ENCODE measurements around the gene BRME1. TPM values are rescaled to one million over a fixed set of nuclear protein-coding genes. Genes with fewer than 3 reads are reported as not detected.

BRME1 gene
- total and polyA plus RNA-seq, 2 of the 13 experiments (the other 11 are each of a cell fraction or from before 2014, with no cell fraction given): 0.74 to 1.5 TPM

DNA sequence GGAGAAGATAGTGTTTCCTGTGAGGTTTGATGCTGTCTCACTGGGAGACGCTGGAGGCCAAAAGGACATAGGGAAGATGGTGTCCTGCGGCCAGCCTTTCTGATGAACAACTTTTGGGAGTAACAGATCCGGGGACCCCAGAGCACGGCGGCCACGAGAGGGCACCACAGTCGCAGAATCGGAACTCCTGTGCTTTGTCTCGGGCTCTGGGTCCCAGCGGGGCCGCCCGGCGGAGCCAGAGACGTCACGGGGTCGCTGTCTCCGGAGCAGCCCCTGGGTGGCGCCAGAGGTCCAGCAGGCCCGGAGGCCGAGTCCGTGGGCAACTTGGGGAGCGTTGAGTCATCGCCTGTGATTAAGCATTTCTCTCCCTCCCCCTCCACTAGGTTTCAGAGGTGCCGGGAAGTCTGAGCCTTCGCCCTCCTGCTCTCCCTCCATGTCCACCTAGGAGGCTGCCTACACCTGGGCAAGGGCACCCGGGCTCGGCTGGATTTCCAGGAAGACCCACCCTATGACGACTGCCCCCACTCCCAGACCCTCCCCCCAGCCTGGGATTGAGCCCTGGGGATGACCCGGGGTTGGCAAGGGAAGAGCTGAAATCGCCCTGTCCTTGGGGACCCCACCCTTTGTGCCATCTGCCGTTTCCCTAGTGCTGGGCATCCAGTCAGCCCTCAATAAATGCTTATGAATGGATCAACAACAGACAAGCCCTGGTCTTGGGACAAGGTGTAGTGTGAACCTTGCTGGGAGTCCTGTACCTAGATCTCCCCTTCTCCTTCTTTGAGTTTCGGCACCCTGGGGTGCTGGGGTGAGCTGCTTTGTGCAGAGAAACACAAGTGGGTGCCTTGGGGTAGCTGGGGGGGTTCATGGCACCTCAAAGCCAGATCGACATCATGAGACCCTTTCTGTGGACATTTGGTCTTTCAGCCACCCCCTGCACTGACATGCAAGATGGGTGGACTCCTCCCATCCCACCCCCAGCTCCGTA lies 25.6 kb downstream of the BRME1 start (continued):
- TF ChIP-seq, protein P1, sequence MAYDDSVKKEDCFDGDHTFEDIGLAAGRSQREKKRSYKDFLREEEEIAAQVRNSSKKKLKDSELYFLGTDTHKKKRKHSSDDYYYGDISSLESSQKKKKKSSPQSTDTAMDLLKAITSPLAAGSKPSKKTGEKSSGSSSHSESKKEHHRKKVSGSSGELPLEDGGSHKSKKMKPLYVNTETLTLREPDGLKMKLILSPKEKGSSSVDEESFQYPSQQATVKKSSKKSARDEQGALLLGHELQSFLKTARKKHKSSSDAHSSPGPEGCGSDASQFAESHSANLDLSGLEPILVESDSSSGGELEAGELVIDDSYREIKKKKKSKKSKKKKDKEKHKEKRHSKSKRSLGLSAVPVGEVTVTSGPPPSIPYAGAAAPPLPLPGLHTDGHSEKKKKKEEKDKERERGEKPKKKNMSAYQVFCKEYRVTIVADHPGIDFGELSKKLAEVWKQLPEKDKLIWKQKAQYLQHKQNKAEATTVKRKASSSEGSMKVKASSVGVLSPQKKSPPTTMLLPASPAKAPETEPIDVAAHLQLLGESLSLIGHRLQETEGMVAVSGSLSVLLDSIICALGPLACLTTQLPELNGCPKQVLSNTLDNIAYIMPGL (CRISPR knock-in tag; IDR thresholded peaks at IDR 0.05; ENCODE audit: borderline replicate concordance in 1 of 2, low read depth in 1 of 2): peak; percentile 97 to 98
- TF ChIP-seq CAMTA2 (CRISPR knock-in tag; IDR thresholded peaks at IDR 0.05; ENCODE audit: borderline replicate concordance) (0 out of 2 replicates have a peak, but pooled peaks have one; percentile 57), ZMYM4 (CRISPR knock-in tag; IDR thresholded peaks at IDR 0.05) (peak; percentile 63), EZH2 (conservative IDR thresholded peaks at IDR 0.05; ENCODE audit: low read depth, low read length) (no peak), ATAD3A (CRISPR knock-in tag; IDR thresholded peaks at IDR 0.05) (no peak), ZNF563 (CRISPR knock-in tag; IDR thresholded peaks at IDR 0.05) (no peak), NONO (IDR thresholded peaks at IDR 0.05) (no peak), NONO (CRISPR knock-in tag; conservative IDR thresholded peaks at IDR 0.05) (peak; percentile 54; the same call in 1 of the 2 replicates), BRD4 (CRISPR knock-in tag; IDR thresholded peaks at IDR 0.05) (no peak), ESRRA (CRISPR knock-in tag; IDR thresholded peaks at IDR 0.05; ENCODE audit: low read depth) (no peak; the same call in 1 of the 2 replicates)
- TF ChIP-seq, protein P2, sequence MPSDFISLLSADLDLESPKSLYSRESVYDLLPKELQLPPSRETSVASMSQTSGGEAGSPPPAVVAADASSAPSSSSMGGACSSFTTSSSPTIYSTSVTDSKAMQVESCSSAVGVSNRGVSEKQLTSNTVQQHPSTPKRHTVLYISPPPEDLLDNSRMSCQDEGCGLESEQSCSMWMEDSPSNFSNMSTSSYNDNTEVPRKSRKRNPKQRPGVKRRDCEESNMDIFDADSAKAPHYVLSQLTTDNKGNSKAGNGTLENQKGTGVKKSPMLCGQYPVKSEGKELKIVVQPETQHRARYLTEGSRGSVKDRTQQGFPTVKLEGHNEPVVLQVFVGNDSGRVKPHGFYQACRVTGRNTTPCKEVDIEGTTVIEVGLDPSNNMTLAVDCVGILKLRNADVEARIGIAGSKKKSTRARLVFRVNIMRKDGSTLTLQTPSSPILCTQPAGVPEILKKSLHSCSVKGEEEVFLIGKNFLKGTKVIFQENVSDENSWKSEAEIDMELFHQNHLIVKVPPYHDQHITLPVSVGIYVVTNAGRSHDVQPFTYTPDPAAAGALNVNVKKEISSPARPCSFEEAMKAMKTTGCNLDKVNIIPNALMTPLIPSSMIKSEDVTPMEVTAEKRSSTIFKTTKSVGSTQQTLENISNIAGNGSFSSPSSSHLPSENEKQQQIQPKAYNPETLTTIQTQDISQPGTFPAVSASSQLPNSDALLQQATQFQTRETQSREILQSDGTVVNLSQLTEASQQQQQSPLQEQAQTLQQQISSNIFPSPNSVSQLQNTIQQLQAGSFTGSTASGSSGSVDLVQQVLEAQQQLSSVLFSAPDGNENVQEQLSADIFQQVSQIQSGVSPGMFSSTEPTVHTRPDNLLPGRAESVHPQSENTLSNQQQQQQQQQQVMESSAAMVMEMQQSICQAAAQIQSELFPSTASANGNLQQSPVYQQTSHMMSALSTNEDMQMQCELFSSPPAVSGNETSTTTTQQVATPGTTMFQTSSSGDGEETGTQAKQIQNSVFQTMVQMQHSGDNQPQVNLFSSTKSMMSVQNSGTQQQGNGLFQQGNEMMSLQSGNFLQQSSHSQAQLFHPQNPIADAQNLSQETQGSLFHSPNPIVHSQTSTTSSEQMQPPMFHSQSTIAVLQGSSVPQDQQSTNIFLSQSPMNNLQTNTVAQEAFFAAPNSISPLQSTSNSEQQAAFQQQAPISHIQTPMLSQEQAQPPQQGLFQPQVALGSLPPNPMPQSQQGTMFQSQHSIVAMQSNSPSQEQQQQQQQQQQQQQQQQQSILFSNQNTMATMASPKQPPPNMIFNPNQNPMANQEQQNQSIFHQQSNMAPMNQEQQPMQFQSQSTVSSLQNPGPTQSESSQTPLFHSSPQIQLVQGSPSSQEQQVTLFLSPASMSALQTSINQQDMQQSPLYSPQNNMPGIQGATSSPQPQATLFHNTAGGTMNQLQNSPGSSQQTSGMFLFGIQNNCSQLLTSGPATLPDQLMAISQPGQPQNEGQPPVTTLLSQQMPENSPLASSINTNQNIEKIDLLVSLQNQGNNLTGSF (CRISPR knock-in tag; IDR thresholded peaks at IDR 0.05): no peak
